Ectodermal cell (in vitro differentiated cells): ENCODE results near the gene P4HTM.

ENCODE experiments used
- H3K27ac ChIP-seq: 2 replicates; pipeline ENCODE4 v1.7.0; 2013; ENCODE audit warnings: mild to moderate bottlenecking, low read depth, low read length; ENCODE audit not compliant: insufficient read depth, poor library complexity, severe bottlenecking
- H3K27me3 ChIP-seq: 2 replicates; pipeline ENCODE4 v1.7.0; 2013; ENCODE audit warnings: mild to moderate bottlenecking, low read length; ENCODE audit not compliant: insufficient read depth, control insufficient read depth, poor library complexity, severe bottlenecking
- H3K36me3 ChIP-seq: one replicate; pipeline ENCODE4 v1.7.0; 2013; ENCODE audit warnings: low read length; ENCODE audit not compliant: control insufficient read depth, insufficient read depth
- H3K4me1 ChIP-seq: one replicate; pipeline ENCODE4 v1.7.0; 2013; ENCODE audit warnings: low read length; ENCODE audit not compliant: control insufficient read depth, insufficient read depth
- H3K4me3 ChIP-seq: 2 replicates; pipeline ENCODE4 v1.7.0; 2013; ENCODE audit warnings: low read depth, low read length, control low read depth; ENCODE audit not compliant: insufficient read depth
- H3K9me3 ChIP-seq: 2 replicates; pipeline ENCODE4 v1.7.0; 2013; ENCODE audit warnings: mild to moderate bottlenecking, low read length, moderate library complexity; ENCODE audit not compliant: control insufficient read depth
- WGBS, 2 experiments: methylation state at CpG; one replicate each; pipeline ENCODE4 v1.1.7; 2013; ENCODE audit warnings: missing lambda C conversion rate in 2 of 2; 5-methylcytosine and 5-hydroxymethylcytosine counted together

Gene P4HTM

GRCh38 chr3:49032646-49033304, 42.7 kb downstream of the P4HTM start:
- no peaks in the 10 kb centered on the region for H3K27me3 ChIP-seq
- 97 to 99% methylated on average over 6 of the region's 6 CpGs for WGBS, 2 experiments
- H3K9me3 ChIP-seq: no peaks in the 10 kb centered on the region
- no peak overlapping the region for H3K27ac ChIP-seq
- no peak overlapping the region for H3K4me3 ChIP-seq
- H3K4me1 ChIP-seq: peaks cover 9% of the 10 kb centered on the region
- peaks cover 35% of the 10 kb centered on the region for H3K36me3 ChIP-seq

GRCh38 chr3:49034650-49035049, 44.6 kb downstream of the P4HTM start:
- no peaks in the 10 kb centered on the region for H3K4me1 ChIP-seq
- no peak overlapping the region for H3K27ac ChIP-seq
- 92 to 96% methylated on average over 2 of the region's 2 CpGs for WGBS, 2 experiments
- no peaks in the 10 kb centered on the region for H3K27me3 ChIP-seq
- no peak overlapping the region for H3K4me3 ChIP-seq
- H3K9me3 ChIP-seq: no peaks in the 10 kb centered on the region
- H3K36me3 ChIP-seq: peaks cover 35% of the 10 kb centered on the region

GRCh38 chr3:49035281-49035680, 45.2 kb downstream of the P4HTM start:
- Histone ChIP-seq H3K27ac (no peak overlapping the region), H3K36me3 (peaks cover 37% of the 10 kb centered on the region), H3K4me1 (no peaks in the 10 kb centered on the region), H3K9me3 (no peaks in the 10 kb centered on the region), H3K27me3 (no peaks in the 10 kb centered on the region), H3K4me3 (no peak overlapping the region)
- 97% methylated on average over 3 of the region's 3 CpGs for WGBS, 2 experiments

- no peaks in the 10 kb centered on the region for H3K4me1 ChIP-seq
- H3K36me3 ChIP-seq: peaks cover 49% of the 10 kb centered on the region
- WGBS, 2 experiments: 95 to 100% methylated on average over 1 of the region's 1 CpG
- no peaks in the 10 kb centered on the region for H3K9me3 ChIP-seq
- no peak overlapping the region for H3K27ac ChIP-seq
- no peaks in the 10 kb centered on the region for H3K27me3 ChIP-seq
- no peak overlapping the region for H3K4me3 ChIP-seq
These were observed 63.5 kb downstream of the P4HTM start for GRCh38 chr3:49053543-49053942.

- H3K4me3 ChIP-seq: no peak overlapping the region
- H3K9me3 ChIP-seq: no peaks in the 10 kb centered on the region
- WGBS, 2 experiments: 89 to 92% methylated on average over 2 of the region's 2 CpGs
- no peaks in the 10 kb centered on the region for H3K27me3 ChIP-seq
- no peaks in the 10 kb centered on the region for H3K4me1 ChIP-seq
- peaks cover 49% of the 10 kb centered on the region for H3K36me3 ChIP-seq
- no peak overlapping the region for H3K27ac ChIP-seq
These were observed 64.4 kb downstream of the P4HTM start for GRCh38 chr3:49054344-49054862.
